SK-MEL-5 (cell line): ENCODE measurements around the gene MRE11. TPM values are rescaled to one million over a fixed set of nuclear protein-coding genes. Genes with fewer than 3 reads are reported as not detected.

Experiments
- DNase-seq: peaks from one replicate; pipeline ENCODE4 v3.0.0-alpha.2; 2016; ENCODE audit warnings: low read depth, low spot score
- in situ Hi-C: cut with HindIII; loops from 2 replicates; pipeline ENCODE4 v1.10.0; 2016; ENCODE audit warnings: low sequenced_read_pairs, high pct_unique_total_duplicates, low pct_unique_long_range_greater_than_20kb
- polyA plus RNA-seq, 2 experiments: library from polyadenylated mRNA; depleted of rRNA; stranded (reverse); fragments of >200 nt; gene quantifications; 2 replicates each; pipeline ENCODE4 v1.2.3, GENCODE V29; 2015
- total RNA-seq: library from RNA; depleted of rRNA; stranded (reverse); fragments of >200 nt; shearing (Covaris generic); gene quantifications from 2 replicates; pipeline ENCODE4 v1.2.3, GENCODE V29; 2014; rRNA removed

MRE11 gene
- total RNA-seq: 16.0 and 18.4 TPM in 2 replicates
- polyA plus RNA-seq (2015; cell fraction: cytosol; rRNA removed): 9.5 and 12.9 TPM in 2 replicates
- polyA plus RNA-seq (2015; cell fraction: nucleus; rRNA removed): 40.4 and 53.9 TPM in 2 replicates

- peak; percentile 95 for DNase-seq
- in situ Hi-C loops: no loop called here
Observed at GRCh38 chr11:94493281-94494125, at the start of gene MRE11, which contains the start of gene ANKRD49. TSS of gene MRE11 (minus strand) at chr11:94493844. CDS start at chr11:94492801, 1,043 bp downstream. TSS of gene ANKRD49 (plus strand) at chr11:94493984. CDS start at chr11:94496694, 2,710 bp downstream.

- DNase-seq: no peak
- in situ Hi-C loops: no loop called here
Observed at GRCh38 chr11:94539420-94539819, 45.8 kb upstream of the MRE11 start.

GRCh38 chr11:94537031-94537600, 43.5 kb upstream of the MRE11 start:
- in situ Hi-C loops: no loop called here

GRCh38 chr11:94536386-94536785, 42.7 kb upstream of the MRE11 start:
- in situ Hi-C loops: no loop called here
- DNase-seq: no peak

More at GRCh38 chr11:94537031-94537600, 43.5 kb upstream of the MRE11 start:
- no peak for DNase-seq

- DNase-seq: no peak
- in situ Hi-C loops: no loop called here
Observed at GRCh38 chr11:94533696-94534630, 40.3 kb upstream of the MRE11 start.

- DNase-seq: no peak
- in situ Hi-C loops: no loop called here
Observed at GRCh38 chr11:94533206-94533605, 39.6 kb upstream of the MRE11 start.

GRCh38 chr11:94532211-94532610, 38.6 kb upstream of the MRE11 start:
- in situ Hi-C loops: no loop called here
- DNase-seq: no peak

- DNase-seq: no peak
- in situ Hi-C loops: no loop called here
Observed at GRCh38 chr11:94528551-94528950, 34.9 kb upstream of the MRE11 start.

- in situ Hi-C loops: no loop called here
Observed at GRCh38 chr11:94526645-94527438, 33.2 kb upstream of the MRE11 start.

GRCh38 chr11:94525546-94526324, 32.1 kb upstream of the MRE11 start:
- in situ Hi-C loops: no loop called here

More at GRCh38 chr11:94526645-94527438, 33.2 kb upstream of the MRE11 start:
- no peak for DNase-seq

GRCh38 chr11:94524341-94524740, 30.7 kb upstream of the MRE11 start:
- no peak for DNase-seq
- in situ Hi-C loops: no loop called here

More at GRCh38 chr11:94525546-94526324, 32.1 kb upstream of the MRE11 start:
- DNase-seq: peak; percentile 60

- in situ Hi-C loops: no loop called here
- peak; percentile 60 for DNase-seq
Observed at GRCh38 chr11:94521684-94522083, 28.0 kb upstream of the MRE11 start.

GRCh38 chr11:94519478-94520084, 25.9 kb upstream of the MRE11 start:
- DNase-seq: peak; percentile 48
- in situ Hi-C loops: no loop called here

- no peak for DNase-seq
- in situ Hi-C loops: no loop called here
Observed at GRCh38 chr11:94518300-94518699, 24.7 kb upstream of the MRE11 start.

- in situ Hi-C loops: no loop called here
- peak; percentile 36 for DNase-seq
Observed at GRCh38 chr11:94516725-94517124, 23.1 kb upstream of the MRE11 start.

GRCh38 chr11:94515398-94515797, 21.8 kb upstream of the MRE11 start:
- in situ Hi-C loops: no loop called here
- DNase-seq: no peak
